Endothelial cell of umbilical vein (primary cell): ENCODE measurements around the gene PDE1C. TPM values are rescaled to one million over a fixed set of nuclear protein-coding genes. Genes with fewer than 3 reads are reported as not detected.

Source experiments
- BruUV-seq: library from RNA; stranded (reverse); fragments of 400-500 nt; replicated peaks from 2 replicates; lab custom pipeline; 2021; lab: Mats Ljungman, UMichigan
- CTCF ChIA-PET: fragments of 300-600, 350-600 bp; sonication (Branson Sonifier 250); formaldehyde crosslinking; loops from one replicate; lab custom pipeline; 2021; ENCODE audit warnings: antibody characterized with exemption, inconsistent platforms; lab: Charles Lee
- POLR2A ChIA-PET: fragments of 300-600, 350-600 bp; sonication (Branson Sonifier 250); formaldehyde crosslinking; loops from one replicate; lab custom pipeline; 2021; ENCODE audit warnings: antibody characterized with exemption, inconsistent platforms; lab: Charles Lee
- DNase-seq: peaks from one replicate; pipeline ENCODE4 v3.0.0-alpha.2; 2011; ENCODE audit warnings: low read depth, low spot score
- FAIRE-seq: peaks from 2 replicates; lab custom pipeline; 2011; peaks lifted over from hg19 to GRCh38; lab: Jason Lieb, UNC
- H2AFZ ChIP-seq: 2 replicates; pipeline ENCODE4 v1.6.0; 2012; ENCODE audit warnings: low read depth, low read length, control low read depth, inconsistent platforms
- H3K27ac ChIP-seq: 2 replicates; pipeline ENCODE4 v1.5.1; 2011; ENCODE audit warnings: low read depth, mild to moderate bottlenecking, control low read depth, low read length, moderate library complexity; ENCODE audit not compliant: insufficient read depth
- H3K27me3 ChIP-seq, 2 experiments: 2 replicates each; pipeline versions ENCODE4 v1.6.0 to v1.6.1; 2011; ENCODE audit warnings: low read length in 2 of 2, mixed read lengths in 1 of 2; ENCODE audit not compliant: control insufficient read depth in 2 of 2, insufficient read depth in 2 of 2
- H3K36me3 ChIP-seq, 2 experiments: 2 replicates in 1 of 2; 3 replicates in 1 of 2; pipeline ENCODE4 v1.5.1; 2011; ENCODE audit warnings: low read length in 2 of 2, mild to moderate bottlenecking in 1 of 2, moderate library complexity in 1 of 2; ENCODE audit not compliant: control insufficient read depth in 2 of 2, insufficient read depth in 2 of 2; ENCODE audit errors: extremely low read depth in 1 of 2
- H3K4me1 ChIP-seq: 3 replicates; pipeline ENCODE4 v1.5.1; 2011; ENCODE audit warnings: mild to moderate bottlenecking, low read length; ENCODE audit not compliant: control insufficient read depth, insufficient read depth; ENCODE audit errors: extremely low read depth
- H3K4me2 ChIP-seq: 2 replicates; pipeline ENCODE4 v1.6.1; 2011; ENCODE audit warnings: low read length, control low read depth, mixed read lengths; ENCODE audit not compliant: insufficient read depth
- H3K4me3 ChIP-seq, 3 experiments: fragments of 200-600 bp in 1 of 3; sonication (generic), shearing (Covaris generic) in 1 of 3; replicated peaks in 1 of 3; 2 replicates each; pipeline ENCODE4 v1.5.1; 2011 to 2016; ENCODE audit warnings: control low read depth in 3 of 3, low read length in 3 of 3, mild to moderate bottlenecking in 2 of 3, inconsistent platforms in 1 of 3, low read depth in 1 of 3, moderate library complexity in 1 of 3; ENCODE audit not compliant: insufficient read depth in 1 of 3
- H3K79me2 ChIP-seq: 2 replicates; pipeline ENCODE4 v1.6.0; 2012; ENCODE audit warnings: low read length, inconsistent platforms; ENCODE audit not compliant: control insufficient read depth, insufficient read depth
- H3K9ac ChIP-seq: replicated peaks from 2 replicates; pipeline ENCODE3; 2011; ENCODE audit warnings: low read length, control low read depth; ENCODE audit not compliant: insufficient read depth; ENCODE audit errors: extremely low read depth
- H3K9me1 ChIP-seq: replicated peaks from 3 replicates; pipeline ENCODE4 v1.6.0; 2011; ENCODE audit warnings: mild to moderate bottlenecking, low read length; ENCODE audit not compliant: control insufficient read depth, insufficient read depth; ENCODE audit errors: extremely low read depth
- H3K9me3 ChIP-seq: replicated peaks from 2 replicates; pipeline ENCODE4 v1.5.1; 2012; ENCODE audit warnings: low read length, inconsistent platforms; ENCODE audit not compliant: control insufficient read depth, insufficient read depth
- H4K20me1 ChIP-seq: replicated peaks from 2 replicates; pipeline ENCODE3; 2011; ENCODE audit warnings: mild to moderate bottlenecking, low read length; ENCODE audit not compliant: control insufficient read depth, insufficient read depth; ENCODE audit errors: extremely low read depth
- CTCF ChIP-seq, 2 donors: IDR thresholded peaks; 1 replicate in 1 of 2; 2 replicates in 1 of 2; pipeline ENCODE4 v1.5.1; 2011; ENCODE audit warnings: low read length in 2 of 2, mild to moderate bottlenecking in 2 of 2, moderate library complexity in 2 of 2, control low read depth in 1 of 2, inconsistent platforms in 1 of 2, low read depth in 1 of 2; ENCODE audit not compliant: insufficient read depth in 1 of 2; ENCODE audit errors: extremely low read depth in 1 of 2
- EZH2 ChIP-seq: IDR thresholded peaks from 2 replicates; pipeline ENCODE4 v1.6.1; 2012; ENCODE audit warnings: borderline replicate concordance, low read depth, mild to moderate bottlenecking, moderate library complexity, low read length, inconsistent platforms; ENCODE audit not compliant: severe bottlenecking
- FOS ChIP-seq: IDR thresholded peaks from 2 replicates; pipeline ENCODE4 v1.6.1; 2011; ENCODE audit warnings: mild to moderate bottlenecking, low read length, moderate library complexity, borderline replicate concordance; ENCODE audit not compliant: insufficient read depth
- GATA2 ChIP-seq: IDR thresholded peaks from 2 replicates; pipeline ENCODE4 v1.7.0; 2011; ENCODE audit warnings: low read depth, mild to moderate bottlenecking, moderate library complexity, mixed read lengths, low read length; ENCODE audit not compliant: insufficient read length, insufficient read depth
- JUN ChIP-seq: IDR thresholded peaks from 2 replicates; pipeline ENCODE4 v1.6.1; 2011; ENCODE audit warnings: borderline replicate concordance, low read depth; ENCODE audit not compliant: insufficient read length, insufficient read depth
- MAX ChIP-seq: IDR thresholded peaks from 2 replicates; pipeline ENCODE4 v1.6.1; 2011; ENCODE audit not compliant: insufficient read depth, insufficient read length
- MYC ChIP-seq: IDR thresholded peaks from one replicate; pipeline ENCODE4 v1.6.1; 2011; ENCODE audit warnings: mild to moderate bottlenecking, low read depth, low read length
- POLR2A ChIP-seq: IDR thresholded peaks from 2 replicates; pipeline ENCODE4 v1.6.1; 2012; ENCODE audit warnings: low read depth, mild to moderate bottlenecking, control low read depth, low read length
- POLR2AphosphoS5 ChIP-seq: IDR thresholded peaks from 2 replicates; pipeline ENCODE4 v1.6.1; 2012; ENCODE audit warnings: low read depth, mild to moderate bottlenecking, control low read depth, low read length, moderate library complexity; ENCODE audit not compliant: insufficient read depth
- dilution Hi-C: fragments of 300-500 bp; cut with MboI; formaldehyde crosslinking; loops from one replicate; pipeline ENCODE4 v1.15.0; 2019; ENCODE audit warnings: low sequenced_read_pairs; ENCODE audit not compliant: extremely low pct_ligation_motif_present
- intact Hi-C: fragments of 100-400 bp; cut with micrococcal nuclease; formaldehyde crosslinking; loops from one replicate; pipeline ENCODE4 v1.10.0; 2022
- polyA plus RNA-seq, 4 experiments: library from polyadenylated mRNA; depleted of rRNA in 3 of 4; stranded (reverse) in 3 of 4; unstranded in 1 of 4; fragments of >200 nt; gene quantifications; 2 replicates each; pipeline versions ENCODE4 v1.2.1 to v1.2.3, GENCODE V29; 2011 to 2012; ENCODE audit warnings: missing spikeins in 1 of 4
- total RNA-seq: library from RNA; stranded (reverse); gene quantifications from 2 replicates; pipeline ENCODE4 v1.2.3, GENCODE V29; 2021

PDE1C gene
- total and polyA plus RNA-seq, 2 donors (not counting 3 experiments of a cell fraction or from before 2014, with no cell fraction given), result 0.90 to 3.1 TPM

- POLR2A ChIA-PET, result no interaction called here
- no TSS peak for BruUV-seq
- no peaks in the 10 kb centered on the region for H3K9me3 ChIP-seq
- H3K9ac ChIP-seq, result no peak overlapping the region
- TF ChIP-seq MAX (no peak), EZH2 (no peak), MYC (no peak), POLR2AphosphoS5 (no peak), FOS (no peak), JUN (no peak), POLR2A (no peak), CTCF (IDR thresholded peaks at IDR 0.05; ENCODE audit: extremely low read depth in 1 of 2, insufficient read depth in 1 of 2, low read depth in 1 of 2, low read length in 2 of 2) (no peak), GATA2 (no peak)
- no peak overlapping the region for H3K27ac ChIP-seq
- no peak for FAIRE-seq
- no peaks in the 10 kb centered on the region for H3K36me3 ChIP-seq
- no peaks in the 10 kb centered on the region for H3K27me3 ChIP-seq
- dilution Hi-C loops (no loop called here), intact Hi-C loops (no loop called here)
- H2AFZ ChIP-seq, result no peak overlapping the region
- peaks cover 9% of the 10 kb centered on the region for H3K4me1 ChIP-seq
- H3K79me2 ChIP-seq, result no peaks in the 10 kb centered on the region
- CTCF ChIA-PET, result interaction anchor here (2.2 kb wide), 1 partner anchor 386 kb away, joined by 10 read pairs; no protein-coding TSS in a partner anchor
- H3K4me2 ChIP-seq, result no peak overlapping the region
- no peak overlapping the region for H3K4me3 ChIP-seq
- no peaks in the 10 kb centered on the region for H3K9me1 ChIP-seq
- no peak for DNase-seq
- no peaks in the 10 kb centered on the region for H4K20me1 ChIP-seq
Measured at GRCh38 chr7:31778296-31778695, 291.9 kb downstream of the PDE1C start.
